B cell (primary cell): ENCODE measurements around the gene PSMD9. TPM values are rescaled to one million over a fixed set of nuclear protein-coding genes. Genes with fewer than 3 reads are reported as not detected.
"Not testable (repeated sequence)": the region's sequence is repeated elsewhere in the genome, so short reads cannot be mapped to it uniquely, and the experiment has no call there.

Source experiments
- ATAC-seq: fragments of 200-7000 bp; cut with Tn5 transposase; one replicate; pipeline ENCODE4 v1.10.0; 2021; ENCODE audit warnings: low read depth, mild to moderate bottlenecking, moderate number of reproducible peaks, moderate library complexity
- CTCF ChIA-PET: fragments of 350-600 bp; sonication (Branson Sonifier 250); formaldehyde crosslinking; loops from one replicate; lab custom pipeline; 2021; ENCODE audit warnings: antibody characterized with exemption, inconsistent platforms; lab: Charles Lee
- POLR2A ChIA-PET: fragments of 350-600 bp; sonication (Branson Sonifier 250); formaldehyde crosslinking; loops from one replicate; lab custom pipeline; 2021; ENCODE audit warnings: antibody characterized with exemption; lab: Charles Lee
- DNase-seq: peaks from one replicate; pipeline ENCODE4 v3.0.0; 2013
- H2AFZ ChIP-seq: 2 replicates; pipeline ENCODE4 v1.6.1; 2012; ENCODE audit warnings: mild to moderate bottlenecking, low read depth, low read length; ENCODE audit not compliant: insufficient read depth, poor library complexity, severe bottlenecking
- H3K27ac ChIP-seq, 2 donors: 1 replicate in 1 of 2; 2 replicates in 1 of 2; pipeline ENCODE4 v1.5.1; 2012 to 2013; ENCODE audit warnings: low read length in 2 of 2, mild to moderate bottlenecking in 2 of 2, moderate library complexity in 1 of 2
- H3K27me3 ChIP-seq, 4 experiments: fragments of 200-600 bp in 1 of 4; sonication (generic) in 1 of 4; replicated peaks in 1 of 4; 1 replicate in 2 of 4; 2 replicates in 2 of 4; pipeline versions ENCODE4 v1.6.1 to v1.7.0; 2013 to 2016; ENCODE audit warnings: low read length in 3 of 4, mild to moderate bottlenecking in 2 of 4, mixed read lengths in 1 of 4, moderate library complexity in 1 of 4; ENCODE audit not compliant: insufficient read depth in 4 of 4, control insufficient read depth in 3 of 4; ENCODE audit errors: control extremely low read depth in 1 of 4
- H3K36me3 ChIP-seq, 2 experiments: replicated peaks in 1 of 2; 1 replicate in 1 of 2; 2 replicates in 1 of 2; pipeline versions ENCODE4 v1.6.1 to v1.7.1; 2013; ENCODE audit warnings: low read length in 1 of 2; ENCODE audit not compliant: insufficient read depth in 2 of 2, control insufficient read depth in 1 of 2; ENCODE audit errors: control extremely low read depth in 1 of 2, extremely low read depth in 1 of 2
- H3K4me1 ChIP-seq, 2 donors: fragments of 200-600 bp in 1 of 2; sonication (generic) in 1 of 2; 1 replicate in 1 of 2; 2 replicates in 1 of 2; pipeline versions ENCODE4 v1.5.1 to v1.6.1; 2013 to 2017; ENCODE audit warnings: low read length in 2 of 2; ENCODE audit not compliant: control insufficient read depth in 2 of 2, insufficient read depth in 2 of 2
- H3K4me2 ChIP-seq: replicated peaks from 2 replicates; pipeline ENCODE3; 2012; ENCODE audit warnings: mild to moderate bottlenecking, low read depth, low read length; ENCODE audit not compliant: poor library complexity, severe bottlenecking
- H3K4me3 ChIP-seq, 5 experiments: fragments of 200-600 bp in 1 of 5; sonication (generic) in 1 of 5; 1 replicate in 3 of 5; 2 replicates in 2 of 5; pipeline versions ENCODE4 v1.5.1 to v1.7.0; 2011 to 2016; ENCODE audit warnings: low read length in 4 of 5, mild to moderate bottlenecking in 4 of 5, low read depth in 2 of 5, control low read depth in 1 of 5, moderate library complexity in 1 of 5; ENCODE audit not compliant: insufficient read depth in 1 of 5; ENCODE audit errors: control extremely low read depth in 1 of 5, extremely low read depth in 1 of 5
- H3K79me2 ChIP-seq: fragments of 200-600 bp; sonication (generic); one replicate; pipeline ENCODE4 v1.6.0; 2016; ENCODE audit warnings: low read length; ENCODE audit not compliant: control insufficient read depth, insufficient read depth
- H3K9ac ChIP-seq: fragments of 200-600 bp; sonication (generic); 2 replicates; pipeline ENCODE4 v1.6.1; 2017; ENCODE audit warnings: mild to moderate bottlenecking, low read length, moderate library complexity
- H3K9me3 ChIP-seq, 3 donors: one replicate each; pipeline versions ENCODE4 v1.6.1 to v1.7.1; 2013; ENCODE audit warnings: low read length in 2 of 3; ENCODE audit not compliant: control insufficient read depth in 2 of 3, insufficient read depth in 1 of 3; ENCODE audit errors: control extremely low read depth in 1 of 3
- H4K20me1 ChIP-seq: 2 replicates; pipeline ENCODE4 v1.6.0; 2012; ENCODE audit warnings: mild to moderate bottlenecking, low read length; ENCODE audit not compliant: insufficient read depth, control insufficient read depth, poor library complexity, severe bottlenecking
- H3K27ac Mint-ChIP-seq: one replicate; pipeline ENCODE4 v1.8.0; 2021; ENCODE audit warnings: mixed read lengths
- H3K27me3 Mint-ChIP-seq: one replicate; pipeline ENCODE4 v1.8.0; 2021; ENCODE audit warnings: mixed read lengths
- H3K4me1 Mint-ChIP-seq: one replicate; pipeline ENCODE4 v1.8.0; 2021; ENCODE audit warnings: mixed read lengths
- H3K4me3 Mint-ChIP-seq: one replicate; pipeline ENCODE4 v1.8.0; 2021; ENCODE audit warnings: mixed read lengths
- H3K9me3 Mint-ChIP-seq: one replicate; pipeline ENCODE4 v1.8.0; 2022; ENCODE audit warnings: mixed read lengths; ENCODE audit not compliant: insufficient read depth
- CTCF ChIP-seq: fragments of 200-600 bp; IDR thresholded peaks from one replicate; pipeline ENCODE4 v1.8.0; 2022; ENCODE audit warnings: antibody characterized with exemption, mild to moderate bottlenecking
- EZH2 ChIP-seq: IDR thresholded peaks from 2 replicates; pipeline ENCODE4 v1.6.1; 2012; ENCODE audit warnings: borderline replicate concordance, low read depth, mild to moderate bottlenecking, moderate library complexity, low read length; ENCODE audit not compliant: insufficient read depth, poor library complexity, severe bottlenecking
- WGBS: methylation state at CpG from one replicate; pipeline ENCODE4 v1.1.5; 2013; ENCODE audit warnings: missing lambda C conversion rate; ENCODE audit not compliant: insufficient coverage; 5-methylcytosine and 5-hydroxymethylcytosine counted together
- intact Hi-C: fragments of 100-400 bp; cut with micrococcal nuclease; formaldehyde crosslinking; loops from one replicate; pipeline ENCODE4 v1.10.0; 2022
- polyA plus RNA-seq: library from polyadenylated mRNA; depleted of rRNA; stranded (reverse); fragments of >200 nt; gene quantifications from 2 replicates; pipeline ENCODE4 v1.2.3, GENCODE V29; 2012
- total RNA-seq, 2 donors: library from RNA; stranded (reverse); fragments of 120-200 nt in 1 of 2; gene quantifications; 1 replicate in 1 of 2; 2 replicates in 1 of 2; pipeline versions ENCODE4 v1.2.3 to v1.2.4, GENCODE V29; 2013 to 2022

PSMD9 gene
- total and polyA plus RNA-seq, 2 donors (not counting 1 experiment from before 2014, with no cell fraction given): 37.1 to 83.4 TPM

- TF ChIP-seq EZH2 (no peak), CTCF (no peak)
- Histone ChIP-seq H3K4me2 (peak overlapping the region; percentile 83), H3K4me1 (peaks cover 15 to 19% of the 10 kb centered on the region in 2 donors), H3K27me3 (peaks cover 0 to 5% (median 0%) of the 10 kb centered on the region in 4 experiments), H4K20me1 (no peaks in the 10 kb centered on the region), H3K4me3 (peak overlapping the region; percentile 54 to 92 (median 78)), H2AFZ (peak overlapping the region; percentile 84), H3K9ac (peak overlapping the region; percentile 80), H3K36me3 (no peaks in the 10 kb centered on the region), H3K79me2 (peaks cover 29% of the 10 kb centered on the region), H3K27ac (peak overlapping the region; percentile 86 to 95), H3K9me3 (peaks cover 0 to 3% (median 0%) of the 10 kb centered on the region in 3 donors)
- ChIA-PET CTCF (interaction anchor here (0.6 to 3.5 kb wide), 11 partner anchors 8 to 192 kb away, joined by 3 to 42 read pairs (median 4); partner anchors contain the start of gene RHOF), POLR2A (interaction anchor here (0.6 to 1.5 kb wide), 7 partner anchors 46 to 242 kb away, joined by 3 to 8 read pairs (median 3); no protein-coding TSS in a partner anchor)
- H3K4me1 Mint-ChIP-seq: peaks cover 30% of the 10 kb centered on the region
- no peak for DNase-seq
- peak overlapping the region; percentile 99 for H3K4me3 Mint-ChIP-seq
- H3K27ac Mint-ChIP-seq: peak overlapping the region; percentile 99
- H3K27me3 Mint-ChIP-seq: no peaks in the 10 kb centered on the region
- WGBS: 22% methylated on average over 3 of the region's 6 CpGs
- intact Hi-C loops: loop anchor here (1.0 to 5.0 kb wide), 7 partner anchors 31 to 1201 kb away; partner anchors contain the start of genes ANAPC5, CFAP251, MLEC and MLXIP
- H3K9me3 Mint-ChIP-seq: no peaks in the 10 kb centered on the region
- ATAC-seq: no peak
Observed at GRCh38 chr12:121888083-121888477, 510 bp upstream of the PSMD9 start.

GRCh38 chr12:121889274-121889624 is 659 bp downstream of the PSMD9 start:
- Histone ChIP-seq H3K79me2 (peaks cover 29% of the 10 kb centered on the region), H3K9me3 (peaks cover 0 to 3% (median 0%) of the 10 kb centered on the region in 3 donors), H3K27me3 (peaks cover 0 to 5% (median 0%) of the 10 kb centered on the region in 4 experiments), H3K27ac (peak overlapping the region; percentile 86 to 95), H3K4me1 (peaks cover 15 to 19% of the 10 kb centered on the region in 2 donors), H3K4me2 (peak overlapping the region; percentile 83), H2AFZ (peak overlapping the region; percentile 84), H3K4me3 (peak overlapping the region; percentile 70 to 92 (median 78)), H3K36me3 (peaks cover 0 to 11% of the 10 kb centered on the region in 2 experiments), H4K20me1 (peaks cover 9% of the 10 kb centered on the region), H3K9ac (peak overlapping the region; percentile 80)
- ATAC-seq (no peak), DNase-seq (no peak)
- intact Hi-C loops: loop anchor here (1.0 to 5.0 kb wide), 4 partner anchors 30 to 1202 kb away; partner anchors contain the start of genes CFAP251, MLEC and TMEM120B
- TF ChIP-seq EZH2 (no peak), CTCF (no peak)
- Mint-ChIP-seq H3K27ac (peak overlapping the region; percentile 99), H3K9me3 (no peaks in the 10 kb centered on the region), H3K27me3 (no peaks in the 10 kb centered on the region), H3K4me3 (peak overlapping the region; percentile 99), H3K4me1 (peaks cover 35% of the 10 kb centered on the region)
- 10% methylated on average over 6 of the region's 7 CpGs for WGBS
- ChIA-PET CTCF (interaction anchor here (1.2 to 3.5 kb wide), 5 partner anchors 89 to 119 kb away, joined by 3 to 42 read pairs (median 4); partner anchors contain the start of gene RHOF), POLR2A (interaction anchor here (1.3 to 1.5 kb wide), 2 partner anchors 89 to 95 kb away, joined by 3 to 8 read pairs; no protein-coding TSS in a partner anchor)

- 54% methylated on average over 5 of the region's 6 CpGs for WGBS
- not testable (repeated sequence) for H2AFZ ChIP-seq, H3K9me3 Mint-ChIP-seq, DNase-seq, H3K27me3 ChIP-seq, ATAC-seq, H3K9me3 ChIP-seq, H3K27me3 Mint-ChIP-seq
- peaks cover 29% of the 10 kb centered on the region for H3K79me2 ChIP-seq
- H3K4me1 Mint-ChIP-seq: peaks cover 35% of the 10 kb centered on the region
- H4K20me1 ChIP-seq: peaks cover 12% of the 10 kb centered on the region
- POLR2A ChIA-PET: interaction anchor here (1.3 kb wide), 1 partner anchor 96 kb away, joined by 3 read pairs; no protein-coding TSS in a partner anchor
- H3K4me3 Mint-ChIP-seq: peak overlapping the region; percentile 99
- peak overlapping the region; percentile 70 to 92 (median 78) for H3K4me3 ChIP-seq
- peaks cover 15 to 19% of the 10 kb centered on the region in 2 donors for H3K4me1 ChIP-seq
- peak overlapping the region; percentile 99 for H3K27ac Mint-ChIP-seq
- H3K4me2 ChIP-seq: peak overlapping the region; percentile 83
- peaks cover 1 to 13% of the 10 kb centered on the region in 2 experiments for H3K36me3 ChIP-seq
- peak overlapping the region in 1 of 2 donors; percentile 95 for H3K27ac ChIP-seq
- peak overlapping the region; percentile 80 for H3K9ac ChIP-seq
- CTCF ChIA-PET: interaction anchor here (1.2 to 3.5 kb wide), 4 partner anchors 89 to 119 kb away, joined by 3 to 42 read pairs (median 4); partner anchors contain the start of gene RHOF
- intact Hi-C loops: loop anchor here (1.0 to 5.0 kb wide), 4 partner anchors 29 to 1202 kb away; partner anchors contain the start of genes CFAP251, MLEC and TMEM120B
Observed at GRCh38 chr12:121889661-121890060, 1.1 kb downstream of the PSMD9 start.
